KOPT-K1 (cell line): Measurements from ENCODE around the gene CTDP1.

ENCODE experiments used
- H3K27ac ChIP-seq: fragments of 200-600 bp; sonication (generic); 2 replicates; pipeline ENCODE4 v1.5.1; 2016; ENCODE audit warnings: antibody characterized with exemption, mild to moderate bottlenecking, low read depth, low read length; ENCODE audit not compliant: poor library complexity, severe bottlenecking
- H3K36me3 ChIP-seq: fragments of 200-600 bp; sonication (generic); 2 replicates; pipeline ENCODE4 v1.5.1; 2017; ENCODE audit warnings: antibody characterized with exemption, mild to moderate bottlenecking, low read length, moderate library complexity; ENCODE audit not compliant: insufficient read depth
- H3K9me3 ChIP-seq: fragments of 200-600 bp; sonication (generic); 2 replicates; pipeline ENCODE4 v1.5.1; 2017; ENCODE audit warnings: antibody characterized with exemption, low read length, mild to moderate bottlenecking; ENCODE audit not compliant: insufficient read depth, poor library complexity, severe bottlenecking

CTDP1 gene

GRCh38 chr18:79679552-79680099 lies at the start of gene CTDP1:
CTDP1 (plus strand) TSS chr18:79679803; CDS start chr18:79679948, 145 bp downstream.
- Histone ChIP-seq H3K27ac (peak within 1 kb of the TSS; percentile 93), H3K36me3 (no peaks in the 10 kb centered on the region), H3K9me3 (no peaks in the 10 kb centered on the region)

GRCh38 chr18:79630281-79631095 lies 49.1 kb upstream of the CTDP1 start:
- no peak overlapping the region for H3K27ac ChIP-seq
- peaks cover 6% of the 10 kb centered on the region for H3K9me3 ChIP-seq
- no peaks in the 10 kb centered on the region for H3K36me3 ChIP-seq

DNA sequence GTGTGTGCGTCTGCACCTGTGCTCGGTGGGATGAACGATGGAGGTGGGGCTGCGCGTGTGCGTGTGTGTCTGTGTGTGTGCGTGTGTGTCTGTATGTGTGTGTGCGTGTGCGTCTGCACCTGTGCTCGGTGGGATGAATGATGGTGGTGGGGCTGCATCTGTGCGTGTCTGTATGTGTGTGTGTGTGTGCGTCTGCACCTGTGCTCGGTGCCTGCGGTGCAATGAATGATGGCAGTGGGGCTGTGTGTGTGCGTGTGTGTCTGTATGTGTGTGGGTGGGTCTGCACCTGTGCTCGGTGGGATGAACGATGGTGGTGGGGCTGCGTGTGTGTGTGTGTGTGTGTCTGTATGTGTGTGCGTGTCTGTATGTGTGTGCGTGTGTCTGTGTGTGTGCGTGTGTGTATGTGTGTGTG lies 48.5 kb upstream of the CTDP1 start:
- Histone ChIP-seq H3K36me3 (no peaks in the 10 kb centered on the region), H3K27ac (no peak overlapping the region), H3K9me3 (peaks cover 6% of the 10 kb centered on the region)

GRCh38 chr18:79631761-79632446 lies 47.7 kb upstream of the CTDP1 start:
- H3K9me3 ChIP-seq: peaks cover 6% of the 10 kb centered on the region
- no peaks in the 10 kb centered on the region for H3K36me3 ChIP-seq
- no peak overlapping the region for H3K27ac ChIP-seq

GRCh38 chr18:79632765-79633164 lies 46.8 kb upstream of the CTDP1 start:
- no peak overlapping the region for H3K27ac ChIP-seq
- H3K9me3 ChIP-seq: peaks cover 6% of the 10 kb centered on the region
- no peaks in the 10 kb centered on the region for H3K36me3 ChIP-seq

DNA sequence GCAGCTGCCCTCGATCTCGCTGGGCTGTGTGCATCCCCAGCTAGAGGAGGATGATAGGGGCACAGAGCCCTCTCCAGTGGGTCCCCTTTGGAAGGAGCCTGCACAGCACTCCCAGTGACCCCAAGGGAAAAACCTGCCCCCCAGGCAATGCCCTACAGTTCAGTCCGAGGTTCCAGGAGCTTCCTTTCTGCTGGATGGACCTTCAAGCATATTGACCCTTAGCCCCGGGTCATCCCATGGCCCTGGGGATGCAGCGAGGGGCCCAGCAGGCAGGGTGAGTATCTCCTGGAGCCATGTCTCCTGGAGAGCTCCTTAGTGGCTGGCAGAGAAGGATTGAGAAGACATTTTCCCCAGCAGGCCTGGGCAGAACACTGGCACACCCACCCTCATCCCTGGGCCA lies 45.4 kb upstream of the CTDP1 start:
- H3K27ac ChIP-seq: no peak overlapping the region
- peaks cover 6% of the 10 kb centered on the region for H3K9me3 ChIP-seq
- no peaks in the 10 kb centered on the region for H3K36me3 ChIP-seq

- H3K27ac ChIP-seq: no peak overlapping the region
These were observed 44.8 kb upstream of the CTDP1 start for GRCh38 chr18:79634593-79635426.

GRCh38 chr18:79635427-79635726 lies 44.2 kb upstream of the CTDP1 start:
- no peaks in the 10 kb centered on the region for H3K36me3 ChIP-seq
- peaks cover 6% of the 10 kb centered on the region for H3K9me3 ChIP-seq
- no peak overlapping the region for H3K27ac ChIP-seq

More at GRCh38 chr18:79634593-79635426, 44.8 kb upstream of the CTDP1 start:
- H3K36me3 ChIP-seq: no peaks in the 10 kb centered on the region
- H3K9me3 ChIP-seq: peaks cover 6% of the 10 kb centered on the region

- H3K36me3 ChIP-seq: no peaks in the 10 kb centered on the region
- no peak overlapping the region for H3K27ac ChIP-seq
- H3K9me3 ChIP-seq: peaks cover 6% of the 10 kb centered on the region
These were observed 42.3 kb upstream of the CTDP1 start for GRCh38 chr18:79637181-79637920.

- no peak overlapping the region for H3K27ac ChIP-seq
- H3K36me3 ChIP-seq: no peaks in the 10 kb centered on the region
- H3K9me3 ChIP-seq: peaks cover 6% of the 10 kb centered on the region
These were observed 41.4 kb upstream of the CTDP1 start for GRCh38 chr18:79637921-79638909.

GRCh38 chr18:79639072-79639829 lies 40.4 kb upstream of the CTDP1 start:
- no peaks in the 10 kb centered on the region for H3K9me3 ChIP-seq
- no peak overlapping the region for H3K27ac ChIP-seq
- H3K36me3 ChIP-seq: no peaks in the 10 kb centered on the region

DNA sequence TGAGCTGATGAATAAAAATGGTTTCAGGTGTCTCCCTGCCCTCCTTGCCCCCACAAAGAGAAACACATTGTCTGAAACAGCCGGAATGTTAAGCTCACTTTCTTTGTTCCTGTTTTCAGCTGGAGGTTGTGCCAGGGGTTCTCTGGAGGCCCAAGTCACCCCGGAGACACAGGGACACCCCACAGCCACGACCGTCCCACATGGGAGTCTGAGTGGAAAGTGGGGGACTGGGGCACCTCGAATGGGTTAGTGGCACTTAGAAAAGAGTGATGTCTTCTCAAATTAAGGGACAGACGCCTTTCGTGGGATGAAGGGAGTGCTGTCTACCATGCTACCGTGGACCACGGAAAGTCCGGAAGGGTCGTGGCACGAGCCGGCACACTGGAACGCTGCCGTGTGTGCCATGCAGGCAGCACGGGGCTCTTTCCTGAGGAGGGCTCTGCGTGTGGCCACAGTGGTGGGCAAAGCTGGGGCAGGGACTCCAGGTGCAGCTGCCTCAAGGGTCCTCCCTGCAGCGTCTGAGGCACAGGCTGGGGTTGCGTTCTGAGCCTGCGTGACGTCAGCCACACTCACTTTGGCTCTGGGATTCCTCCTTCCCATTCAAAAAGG lies 39.4 kb upstream of the CTDP1 start:
- Histone ChIP-seq H3K9me3 (no peaks in the 10 kb centered on the region), H3K36me3 (no peaks in the 10 kb centered on the region), H3K27ac (no peak overlapping the region)

DNA sequence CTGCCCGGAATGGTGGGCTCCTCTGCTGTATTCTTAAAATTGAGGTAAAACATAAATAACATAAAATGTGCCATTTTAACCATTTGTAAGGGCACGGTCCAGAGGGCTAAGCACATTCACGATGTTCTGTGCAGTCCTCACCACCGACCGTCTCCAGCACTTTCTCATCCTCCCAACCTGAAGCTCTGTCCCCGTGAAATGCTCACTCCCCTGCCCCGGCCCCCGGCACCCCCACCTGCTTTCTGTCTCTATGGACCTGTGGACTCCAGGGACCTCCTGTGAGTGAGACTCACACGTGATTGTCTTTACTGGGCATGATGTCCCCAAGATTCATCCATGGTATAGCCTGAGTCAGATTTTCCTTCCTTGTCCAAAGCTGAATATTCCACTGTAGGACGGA lies 38.7 kb upstream of the CTDP1 start:
- Histone ChIP-seq H3K36me3 (no peaks in the 10 kb centered on the region), H3K9me3 (no peaks in the 10 kb centered on the region), H3K27ac (no peak overlapping the region)
